Umbilical cord (tissue), 2 donors: Measurements from ENCODE around the gene TRHDE. TPM values are rescaled to one million over a fixed set of nuclear protein-coding genes. Genes with fewer than 3 reads are reported as not detected.
A peak's percentile ranks its signal among the peaks of the same experiment; 100 is the strongest.

Experiments
- DNase-seq: peaks from one replicate; pipeline ENCODE4 v3.0.0-alpha.2; 2015; ENCODE audit warnings: low spot score
- total RNA-seq: library from RNA; depleted of rRNA; stranded (reverse); fragments of >200 nt; gene quantifications from one replicate; pipeline ENCODE4 v1.2.3, GENCODE V29; 2014; ENCODE audit warnings: low replicate concordance; ENCODE audit not compliant: insufficient read depth

Gene TRHDE, protein sequence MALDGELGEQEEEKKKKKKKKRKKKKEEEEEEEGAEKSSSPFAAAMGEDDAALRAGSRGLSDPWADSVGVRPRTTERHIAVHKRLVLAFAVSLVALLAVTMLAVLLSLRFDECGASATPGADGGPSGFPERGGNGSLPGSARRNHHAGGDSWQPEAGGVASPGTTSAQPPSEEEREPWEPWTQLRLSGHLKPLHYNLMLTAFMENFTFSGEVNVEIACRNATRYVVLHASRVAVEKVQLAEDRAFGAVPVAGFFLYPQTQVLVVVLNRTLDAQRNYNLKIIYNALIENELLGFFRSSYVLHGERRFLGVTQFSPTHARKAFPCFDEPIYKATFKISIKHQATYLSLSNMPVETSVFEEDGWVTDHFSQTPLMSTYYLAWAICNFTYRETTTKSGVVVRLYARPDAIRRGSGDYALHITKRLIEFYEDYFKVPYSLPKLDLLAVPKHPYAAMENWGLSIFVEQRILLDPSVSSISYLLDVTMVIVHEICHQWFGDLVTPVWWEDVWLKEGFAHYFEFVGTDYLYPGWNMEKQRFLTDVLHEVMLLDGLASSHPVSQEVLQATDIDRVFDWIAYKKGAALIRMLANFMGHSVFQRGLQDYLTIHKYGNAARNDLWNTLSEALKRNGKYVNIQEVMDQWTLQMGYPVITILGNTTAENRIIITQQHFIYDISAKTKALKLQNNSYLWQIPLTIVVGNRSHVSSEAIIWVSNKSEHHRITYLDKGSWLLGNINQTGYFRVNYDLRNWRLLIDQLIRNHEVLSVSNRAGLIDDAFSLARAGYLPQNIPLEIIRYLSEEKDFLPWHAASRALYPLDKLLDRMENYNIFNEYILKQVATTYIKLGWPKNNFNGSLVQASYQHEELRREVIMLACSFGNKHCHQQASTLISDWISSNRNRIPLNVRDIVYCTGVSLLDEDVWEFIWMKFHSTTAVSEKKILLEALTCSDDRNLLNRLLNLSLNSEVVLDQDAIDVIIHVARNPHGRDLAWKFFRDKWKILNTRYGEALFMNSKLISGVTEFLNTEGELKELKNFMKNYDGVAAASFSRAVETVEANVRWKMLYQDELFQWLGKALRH
- total RNA-seq: 94.6 TPM

DNA sequence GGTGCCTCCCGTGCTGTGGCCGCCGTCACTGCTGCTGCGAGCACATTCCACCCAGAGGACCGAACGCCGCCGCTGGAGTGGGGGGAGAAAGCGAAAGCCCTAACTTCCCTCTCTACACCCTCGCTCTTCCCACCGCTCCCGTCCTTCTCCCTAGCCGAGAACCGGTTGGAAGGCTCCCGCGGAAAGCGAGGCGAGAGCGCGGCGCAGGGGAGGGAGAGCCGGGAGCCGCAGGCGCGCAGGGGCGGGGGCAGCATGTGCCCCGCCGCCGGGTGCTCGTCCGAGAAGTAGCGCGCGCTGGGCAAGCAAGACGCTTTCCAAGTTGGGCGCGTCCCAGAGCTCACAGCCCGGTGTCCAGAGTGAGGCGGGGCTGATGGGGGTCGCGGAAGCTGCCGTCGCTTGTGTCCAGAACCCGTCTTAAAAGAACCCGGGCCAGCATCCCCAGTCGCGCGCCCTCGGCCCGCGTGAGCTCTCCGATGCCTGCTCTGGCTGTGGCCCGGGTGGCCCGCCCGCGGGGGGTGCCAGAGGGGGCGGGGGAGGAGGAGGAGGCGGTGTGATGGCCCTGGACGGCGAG is at the start of gene TRHDE:
Gene TRHDE (plus strand): TSS at position 280 of the 571 bp plus-strand sequence. CDS start 274 bp downstream, at position 554.
- DNase-seq: peak; percentile 77

DNA sequence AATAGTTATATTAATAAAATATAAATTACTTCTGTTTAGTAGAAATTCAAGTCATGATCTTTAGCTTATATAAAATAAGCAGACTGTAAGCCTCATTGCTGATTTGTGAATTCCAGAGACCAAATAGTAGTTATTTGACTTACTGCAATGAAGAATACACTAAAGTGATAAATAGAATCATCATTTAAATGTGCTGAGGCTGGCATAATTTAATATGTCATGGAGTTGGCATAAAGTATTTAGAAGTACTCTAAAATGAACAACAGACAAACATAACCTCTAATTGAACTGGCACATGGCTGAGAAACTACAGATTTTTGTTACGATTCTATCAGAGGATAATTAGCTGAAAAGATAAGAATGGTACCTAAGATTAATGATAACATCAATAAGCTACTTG is 45.7 kb upstream of the TRHDE start:
- DNase-seq: no peak

DNA sequence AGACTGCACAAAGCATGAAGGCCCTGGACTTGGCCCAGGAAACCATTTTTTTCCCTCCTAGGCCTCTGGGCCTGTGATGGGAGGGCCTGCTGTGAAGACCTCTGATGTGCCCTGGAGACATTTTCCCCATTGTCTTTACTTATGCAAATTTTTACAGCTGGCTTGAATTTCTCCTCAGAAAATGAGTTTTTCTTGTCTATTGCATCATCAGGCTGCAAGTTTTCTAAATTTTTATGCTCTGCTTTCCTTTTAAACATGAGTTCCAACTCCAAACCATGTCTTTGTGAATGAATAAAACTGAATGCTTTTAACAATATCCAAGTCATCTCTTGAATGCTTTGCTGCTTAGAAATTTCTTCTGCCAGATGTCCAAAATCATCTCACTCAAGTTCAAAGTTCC is 43.7 kb upstream of the TRHDE start:
- no peak for DNase-seq

DNA sequence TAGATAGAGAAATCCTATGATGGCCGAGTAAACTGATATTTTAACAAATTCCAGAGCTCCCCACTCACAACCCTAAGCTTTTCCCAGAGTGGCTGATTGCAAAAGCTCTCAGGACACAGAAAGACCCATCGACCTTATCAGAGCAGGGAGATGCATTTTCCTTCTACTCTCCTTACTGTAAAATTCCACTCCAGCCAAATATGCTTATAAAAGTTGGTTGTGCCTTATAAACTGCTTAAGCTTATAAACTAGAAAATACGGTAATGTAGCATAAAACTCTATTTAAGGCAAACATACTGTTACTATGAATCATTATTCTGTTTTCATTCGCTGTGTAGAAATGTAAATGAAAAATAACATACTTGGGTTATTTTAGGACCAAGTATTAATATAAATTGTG is 41.6 kb upstream of the TRHDE start:
- peak; percentile 94 for DNase-seq

DNA sequence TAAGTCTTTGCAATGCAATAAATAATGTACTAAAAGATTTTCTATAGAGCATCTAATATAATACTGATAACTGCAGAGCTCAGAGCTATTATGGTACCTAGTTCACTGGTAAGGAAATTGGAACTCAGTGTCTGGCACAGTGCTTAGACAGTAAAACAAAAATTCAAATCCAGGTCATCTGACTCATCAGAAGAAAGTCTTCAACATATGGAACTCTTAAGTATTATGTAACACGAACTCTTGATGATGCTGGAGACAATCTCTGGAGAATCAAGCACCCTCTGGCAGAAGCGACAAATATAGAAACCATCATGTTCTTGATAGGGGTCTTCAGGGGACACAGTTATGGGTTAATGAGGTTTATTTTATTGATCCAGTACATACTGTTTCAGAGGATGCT is 37.3 kb upstream of the TRHDE start:
- peak; percentile 22 for DNase-seq

DNA sequence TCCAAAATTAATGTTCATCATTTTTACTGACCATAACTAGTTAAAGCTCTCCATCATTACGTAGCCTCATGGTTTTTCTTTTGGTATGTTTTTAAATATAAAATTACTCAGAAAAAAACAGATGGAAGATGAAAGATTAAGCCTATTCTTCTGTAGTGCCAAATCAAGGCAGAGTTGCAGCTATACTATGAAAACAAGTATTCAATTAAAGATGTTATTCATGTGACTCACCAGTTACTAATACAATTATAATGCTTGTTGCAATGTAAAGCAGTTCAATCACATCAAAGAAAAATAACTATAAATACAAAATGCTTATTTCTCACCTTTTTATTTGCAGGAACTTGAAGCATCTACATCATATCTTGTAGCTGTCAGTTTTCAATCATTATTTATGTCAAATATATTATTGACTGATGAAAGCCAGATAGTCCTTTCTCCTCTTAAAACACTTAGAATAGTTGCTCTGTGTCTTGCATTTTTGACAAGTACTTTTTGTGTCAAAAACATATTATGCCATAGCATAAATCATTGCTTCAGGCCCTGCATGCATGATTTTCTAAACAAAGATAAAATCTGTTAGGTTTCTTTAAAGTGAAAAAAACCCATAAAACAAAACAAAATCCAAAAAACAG is 36.0 kb upstream of the TRHDE start:
- no peak for DNase-seq

DNA sequence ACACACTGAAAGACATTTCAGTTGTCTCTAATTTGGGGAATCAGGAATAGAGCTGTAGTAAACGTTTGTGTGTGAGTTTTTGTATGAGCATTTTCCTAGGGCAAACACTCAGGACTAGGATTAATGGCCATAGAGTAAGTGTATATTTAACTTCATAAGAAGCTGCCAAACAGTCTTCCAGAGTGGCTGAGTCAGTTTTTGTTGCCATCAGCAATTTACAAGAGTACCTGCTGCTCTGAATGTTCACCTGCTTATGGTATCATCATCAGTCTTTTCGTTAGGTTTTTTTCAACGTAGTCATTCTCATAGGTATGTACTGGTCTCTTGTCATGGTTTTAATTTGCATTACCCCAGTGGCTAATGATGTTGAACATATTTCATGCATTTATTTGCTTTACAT is 30.6 kb upstream of the TRHDE start:
- DNase-seq: no peak

DNA sequence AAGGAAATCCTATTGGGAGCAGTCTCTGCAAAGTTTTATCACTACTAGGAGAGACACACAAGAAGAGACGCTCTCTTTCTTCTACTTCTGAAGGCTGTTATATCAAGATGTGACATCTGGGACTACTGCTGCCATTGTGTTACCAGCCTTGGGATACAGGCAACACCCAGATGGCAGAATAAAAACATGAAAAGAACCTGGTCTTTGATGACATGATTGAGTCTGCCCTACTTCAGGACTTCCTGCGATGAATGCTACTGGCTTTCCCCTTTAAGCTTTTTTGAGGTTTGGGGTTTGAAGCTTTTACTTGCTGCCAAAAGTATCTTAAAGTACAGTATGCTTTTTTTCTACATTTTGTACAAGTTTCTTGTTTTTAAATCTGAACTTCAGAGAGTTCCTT is 29.2 kb upstream of the TRHDE start:
- no peak for DNase-seq

DNA sequence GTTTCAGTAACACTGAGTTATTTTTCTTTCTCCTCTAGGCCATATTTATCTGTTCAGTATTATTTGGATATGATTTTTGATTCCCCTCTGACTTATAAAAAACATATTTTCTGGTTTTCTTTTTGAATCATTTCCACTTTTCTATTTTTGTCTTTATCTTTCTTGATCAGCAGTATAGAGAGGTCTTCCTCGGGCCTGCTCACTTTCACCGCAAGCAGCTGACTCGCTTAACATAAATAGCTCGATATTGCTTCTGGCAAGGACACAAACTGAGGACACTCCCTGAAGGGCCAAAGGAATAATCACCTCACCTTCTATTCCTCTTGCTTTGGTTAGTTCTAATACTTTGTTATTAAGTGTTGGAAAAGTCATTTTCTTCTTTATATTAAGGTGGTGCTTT is 25.8 kb upstream of the TRHDE start:
- no peak for DNase-seq

DNA sequence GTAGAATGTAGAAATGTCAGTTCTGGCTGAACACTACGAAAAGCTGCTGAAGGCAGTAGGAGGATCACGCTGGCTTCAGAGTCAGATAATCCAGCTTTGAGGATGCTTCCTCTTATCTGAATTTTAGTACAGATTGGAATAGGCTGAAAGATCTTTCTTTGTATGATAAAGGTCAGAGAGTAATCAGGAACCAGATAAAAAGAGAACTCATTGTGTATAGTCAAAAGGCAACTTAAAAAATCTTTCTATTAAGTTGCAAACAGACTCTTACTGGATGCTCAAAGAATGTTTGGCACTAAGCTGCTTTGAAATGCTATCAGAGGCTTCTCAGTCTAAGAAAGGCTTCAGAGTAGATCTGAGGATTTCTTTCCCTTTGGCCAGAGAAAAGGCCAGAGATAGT is 21.8 kb upstream of the TRHDE start:
- peak; percentile 91 for DNase-seq

DNA sequence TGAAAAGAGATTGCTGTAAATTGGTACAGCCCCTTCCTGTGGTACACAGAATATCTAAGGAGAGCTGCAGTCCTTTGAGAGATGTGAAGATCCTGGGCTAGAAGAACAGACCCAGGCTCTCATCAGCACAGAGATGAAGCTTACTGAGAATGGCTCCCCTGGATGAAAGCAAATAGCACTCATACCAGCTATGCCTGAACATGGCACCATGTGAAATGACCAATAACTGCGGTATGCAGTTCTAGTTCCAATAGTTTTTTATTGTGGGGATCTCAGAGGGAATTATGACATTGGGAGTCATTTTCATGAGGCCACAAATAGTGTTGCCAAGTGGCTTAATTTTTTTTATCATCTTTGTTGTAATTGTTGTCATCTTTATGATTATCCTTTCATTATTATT is 15.4 kb upstream of the TRHDE start:
- DNase-seq: no peak

DNA sequence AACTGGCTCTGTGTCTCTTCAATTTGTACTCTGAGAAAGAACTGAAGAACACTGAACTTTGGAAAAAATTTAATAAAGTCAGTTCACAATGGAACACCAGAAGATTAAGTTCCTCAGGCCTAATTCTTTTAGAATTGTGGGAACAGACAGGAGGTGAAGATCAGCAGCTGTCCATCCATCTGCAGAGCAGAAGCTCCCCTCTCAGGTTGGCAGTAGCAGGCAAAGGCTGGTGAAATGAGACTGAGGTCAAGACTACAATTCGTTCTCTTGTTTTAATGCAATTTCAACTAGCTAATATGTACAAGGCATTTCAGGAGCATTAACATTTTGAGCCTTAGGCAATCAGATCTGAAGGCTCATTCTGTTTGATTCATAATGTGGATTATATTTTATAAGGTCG is 10.3 kb upstream of the TRHDE start:
- DNase-seq: no peak

DNA sequence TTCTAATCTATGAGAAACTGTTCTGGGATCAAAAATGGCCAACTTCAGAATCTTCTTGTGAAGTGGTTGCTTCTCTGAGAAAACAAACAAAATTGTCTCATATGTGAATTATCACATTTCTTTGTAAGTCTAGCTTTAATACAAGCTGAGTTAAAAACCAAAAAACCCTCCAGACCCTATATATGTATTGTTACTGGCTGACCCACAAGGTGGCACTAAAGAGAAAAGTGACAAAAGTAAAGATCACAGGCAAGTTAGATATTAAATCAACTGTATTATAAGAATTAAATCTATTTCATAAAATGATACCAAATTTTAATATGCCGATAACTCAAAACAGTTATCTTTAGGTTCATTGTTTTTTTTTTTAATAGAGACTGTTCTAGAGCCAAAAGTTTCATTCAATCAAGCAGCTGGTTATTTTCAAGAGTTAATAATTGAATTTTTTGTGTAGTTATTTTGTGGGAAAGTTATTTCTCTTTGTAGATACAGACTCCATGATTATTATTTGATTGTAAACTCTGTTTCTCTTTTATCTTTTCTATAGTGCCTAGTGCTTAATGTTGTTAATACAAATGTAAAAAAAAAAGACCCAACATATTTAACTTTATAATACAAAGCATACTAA is 7.5 kb upstream of the TRHDE start:
- DNase-seq: peak; percentile 31

DNA sequence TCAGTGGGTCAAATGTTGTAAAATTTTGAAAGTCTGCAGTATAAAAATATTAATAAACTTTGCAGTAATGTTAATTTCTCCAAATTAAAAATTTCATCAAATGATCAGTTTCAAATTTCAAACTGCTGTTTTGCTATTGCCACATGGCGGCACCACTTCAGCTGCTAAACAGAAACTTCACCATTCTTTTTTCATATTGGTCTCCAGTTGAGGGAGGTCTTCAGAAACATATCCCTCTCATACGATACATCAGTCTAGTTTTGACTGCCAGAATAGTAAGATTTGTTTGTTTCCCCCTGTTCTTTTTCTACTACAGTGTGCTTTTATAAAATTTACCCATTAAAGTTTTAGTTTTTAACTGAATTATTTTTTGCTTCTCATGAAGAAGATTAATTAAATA is 4.2 kb upstream of the TRHDE start:
- DNase-seq: no peak

DNA sequence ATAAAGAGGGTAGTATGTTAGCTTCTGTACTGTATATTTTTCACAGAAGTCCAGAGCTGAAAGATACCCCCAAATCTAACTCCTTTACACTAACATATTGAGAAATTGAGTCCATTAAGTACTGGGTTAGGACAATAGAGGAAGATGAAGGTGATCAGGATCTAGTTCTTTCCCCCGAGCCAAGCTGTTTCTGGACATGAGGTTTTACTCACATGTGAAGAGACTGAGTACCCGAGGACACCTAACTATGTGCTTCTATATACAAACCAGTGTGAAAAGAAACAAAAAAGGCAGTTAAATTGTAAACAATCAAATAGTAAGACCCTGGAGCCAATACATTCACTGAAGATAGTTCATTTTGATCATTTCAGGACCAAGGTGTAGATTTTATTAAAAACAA is 3.8 kb upstream of the TRHDE start:
- DNase-seq: no peak

DNA sequence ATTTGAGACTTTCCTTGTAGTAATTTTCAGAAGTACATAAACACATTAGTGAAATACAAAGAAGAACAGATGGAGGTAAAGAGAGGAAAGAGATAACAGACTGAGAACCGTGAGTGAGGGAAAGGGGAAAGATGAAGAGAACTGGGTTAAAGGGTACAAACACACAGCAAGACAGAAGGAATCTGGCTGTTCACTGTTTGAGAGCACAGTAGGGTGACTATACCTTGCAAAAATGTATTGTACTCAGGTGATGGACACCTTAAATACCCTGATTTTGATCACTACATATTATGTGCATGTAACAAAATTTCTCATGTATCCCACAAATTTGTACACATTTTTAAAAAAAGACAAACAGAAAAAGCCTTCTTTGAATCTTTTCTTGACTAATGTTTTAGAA is 2.7 kb upstream of the TRHDE start:
- no peak for DNase-seq

DNA sequence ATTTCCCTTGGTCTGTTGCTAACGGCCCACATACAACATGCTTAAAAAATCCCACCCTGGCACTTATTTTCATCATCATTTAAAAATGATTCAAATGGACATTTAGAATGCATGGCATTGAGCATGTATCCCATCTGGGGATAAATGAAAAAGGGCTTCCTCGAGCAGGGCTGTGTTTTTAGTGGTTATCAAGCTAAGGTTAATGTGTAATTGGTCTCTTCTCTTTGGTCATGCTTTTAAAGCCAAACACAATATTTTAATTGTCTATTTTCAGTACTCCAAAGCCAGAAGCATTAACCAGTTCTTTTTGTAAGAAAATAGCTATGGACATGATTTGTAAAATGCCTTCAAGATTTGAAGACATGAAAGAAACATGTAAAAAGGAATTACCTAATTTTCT is 1.9 kb upstream of the TRHDE start:
- peak; percentile 33 for DNase-seq

DNA sequence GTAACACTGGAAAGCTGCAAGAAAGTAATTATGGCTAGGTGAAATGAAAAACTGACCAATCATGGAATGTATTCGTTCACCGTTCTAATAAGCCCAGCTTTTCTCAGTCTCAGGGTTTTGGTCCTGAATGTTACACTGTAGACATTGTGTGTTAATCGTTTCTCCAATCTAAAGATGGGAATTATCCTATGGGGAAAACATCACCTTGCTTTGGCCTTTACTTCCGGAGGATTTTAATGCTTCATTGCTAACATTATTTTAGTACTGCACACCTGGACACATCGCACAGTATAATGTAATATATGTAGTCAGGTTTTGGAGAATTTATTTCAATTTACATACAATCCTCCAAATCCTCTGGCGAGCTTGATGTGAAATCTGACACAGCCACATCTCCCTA is 1.2 kb upstream of the TRHDE start:
- DNase-seq: no peak

DNA sequence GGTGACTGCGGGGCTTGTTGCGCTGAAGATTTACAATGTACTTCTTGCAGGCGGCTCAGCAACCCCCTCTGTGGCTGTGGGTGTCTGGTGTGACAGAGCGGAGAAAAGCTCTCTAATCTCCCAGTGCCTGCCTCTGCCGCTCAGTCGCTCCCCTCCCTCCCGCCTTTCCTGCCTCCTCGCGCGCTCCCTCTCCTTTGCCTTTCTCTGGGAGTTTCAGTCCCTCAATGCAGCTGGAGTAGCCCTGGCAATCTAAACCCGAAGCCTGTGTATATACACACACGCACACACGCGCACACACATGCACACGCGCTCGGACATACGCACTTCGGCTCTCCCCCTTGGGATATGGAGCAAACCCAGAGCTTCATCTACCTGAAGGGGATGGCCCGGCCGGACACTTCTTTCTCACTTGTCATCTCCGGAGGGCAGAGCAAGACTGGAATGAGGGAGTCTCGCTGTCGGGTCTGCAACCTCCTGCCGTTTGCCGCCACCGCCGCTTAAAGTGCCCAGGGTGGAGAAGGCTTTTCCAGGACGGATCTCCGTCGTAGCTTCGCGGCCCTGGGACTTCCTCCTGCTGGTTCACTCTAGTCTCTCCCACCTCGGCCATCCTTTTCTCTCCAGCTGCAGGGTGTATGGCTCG is 599 bp upstream of the TRHDE start:
- peak; percentile 78 for DNase-seq

DNA sequence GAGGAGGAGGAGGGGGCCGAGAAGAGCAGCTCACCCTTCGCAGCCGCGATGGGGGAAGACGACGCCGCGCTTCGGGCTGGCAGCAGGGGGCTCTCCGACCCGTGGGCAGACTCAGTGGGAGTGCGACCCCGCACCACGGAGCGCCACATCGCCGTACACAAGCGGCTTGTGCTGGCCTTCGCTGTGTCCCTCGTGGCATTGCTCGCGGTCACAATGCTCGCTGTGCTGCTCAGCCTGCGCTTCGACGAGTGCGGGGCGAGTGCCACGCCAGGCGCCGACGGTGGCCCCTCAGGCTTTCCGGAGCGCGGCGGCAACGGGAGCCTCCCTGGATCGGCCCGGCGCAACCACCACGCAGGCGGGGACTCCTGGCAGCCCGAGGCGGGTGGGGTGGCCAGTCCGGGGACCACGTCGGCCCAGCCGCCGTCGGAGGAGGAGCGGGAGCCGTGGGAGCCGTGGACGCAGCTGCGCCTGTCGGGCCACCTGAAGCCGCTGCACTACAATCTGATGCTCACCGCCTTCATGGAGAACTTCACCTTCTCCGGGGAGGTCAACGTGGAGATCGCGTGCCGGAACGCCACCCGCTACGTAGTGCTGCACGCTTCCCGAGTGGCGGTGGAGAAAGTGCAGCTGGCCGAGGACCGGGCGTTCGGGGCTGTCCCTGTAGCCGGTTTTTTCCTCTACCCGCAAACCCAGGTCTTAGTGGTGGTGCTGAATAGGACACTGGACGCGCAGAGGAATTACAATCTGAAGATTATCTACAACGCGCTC is 745 bp downstream of the TRHDE start:
- peak; percentile 48 for DNase-seq
